GM19372 (cell line): Measurements from ENCODE around the gene CDCA4.

Experiments
- ATAC-seq: cut with Tn5 transposase; IDR thresholded peaks from one replicate; pipeline ENCODE4 v1.9.1; 2021; ENCODE audit warnings: mild to moderate bottlenecking, low read depth, moderate library complexity; ENCODE audit not compliant: unreplicated experiment

CDCA4 gene

DNA sequence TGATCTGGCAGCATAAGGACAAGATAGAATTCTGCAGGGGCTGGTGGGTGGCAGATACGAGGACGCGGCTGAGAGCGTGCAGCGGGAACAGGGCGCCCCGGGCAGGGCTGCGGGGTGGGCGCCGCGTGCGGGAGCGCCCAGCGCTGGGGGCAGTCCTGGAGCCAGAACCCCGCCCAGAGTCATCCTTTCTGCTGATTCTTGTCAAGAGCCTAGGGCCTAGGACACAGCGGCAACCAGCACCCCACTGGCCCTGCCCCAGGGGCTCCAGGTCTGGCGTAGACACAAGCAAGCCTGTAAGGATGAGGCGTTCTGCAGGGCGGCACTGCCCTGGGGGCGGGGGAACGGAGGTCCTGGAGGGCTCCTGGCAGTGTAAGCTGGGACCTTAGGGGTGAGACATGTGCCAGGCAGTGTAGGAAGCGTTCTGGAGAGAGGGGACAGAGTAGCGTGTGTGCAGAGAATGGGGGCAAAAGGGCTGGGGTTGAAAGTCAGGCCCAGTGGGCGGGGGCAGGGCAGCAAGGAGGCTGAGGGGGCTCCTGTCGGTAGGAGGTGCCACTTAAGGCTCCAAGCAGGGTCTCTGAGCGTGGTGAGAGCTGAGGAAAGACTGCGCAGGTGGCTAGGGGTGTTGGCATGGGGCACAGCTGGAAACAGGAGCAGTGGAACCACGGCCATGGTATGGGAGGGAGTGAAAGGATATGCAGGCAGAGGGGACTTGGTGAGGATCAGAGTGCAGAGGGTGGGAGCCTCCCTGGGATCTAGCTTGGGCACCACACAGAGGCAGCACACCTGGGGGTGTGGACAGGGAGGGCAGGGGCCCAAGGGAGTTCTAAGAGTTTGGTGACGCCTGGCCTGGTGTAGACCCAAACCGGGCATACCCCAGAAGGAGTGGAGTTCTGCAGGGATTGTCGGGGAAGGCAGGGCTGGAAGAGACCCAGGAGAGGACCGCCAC is 41.9 kb downstream of the CDCA4 start:
- ATAC-seq: no peak

GRCh38 chr14:104977681-104978653 is 42.9 kb downstream of the CDCA4 start, which contains the start of gene AHNAK2:
TSS of gene AHNAK2 (minus strand) at chr14:104978374. CDS start at chr14:104978237, 137 bp downstream.
- no peak for ATAC-seq

- ATAC-seq: no peak
Observed at GRCh38 chr14:104977008-104977680, 43.7 kb downstream of the CDCA4 start.

DNA sequence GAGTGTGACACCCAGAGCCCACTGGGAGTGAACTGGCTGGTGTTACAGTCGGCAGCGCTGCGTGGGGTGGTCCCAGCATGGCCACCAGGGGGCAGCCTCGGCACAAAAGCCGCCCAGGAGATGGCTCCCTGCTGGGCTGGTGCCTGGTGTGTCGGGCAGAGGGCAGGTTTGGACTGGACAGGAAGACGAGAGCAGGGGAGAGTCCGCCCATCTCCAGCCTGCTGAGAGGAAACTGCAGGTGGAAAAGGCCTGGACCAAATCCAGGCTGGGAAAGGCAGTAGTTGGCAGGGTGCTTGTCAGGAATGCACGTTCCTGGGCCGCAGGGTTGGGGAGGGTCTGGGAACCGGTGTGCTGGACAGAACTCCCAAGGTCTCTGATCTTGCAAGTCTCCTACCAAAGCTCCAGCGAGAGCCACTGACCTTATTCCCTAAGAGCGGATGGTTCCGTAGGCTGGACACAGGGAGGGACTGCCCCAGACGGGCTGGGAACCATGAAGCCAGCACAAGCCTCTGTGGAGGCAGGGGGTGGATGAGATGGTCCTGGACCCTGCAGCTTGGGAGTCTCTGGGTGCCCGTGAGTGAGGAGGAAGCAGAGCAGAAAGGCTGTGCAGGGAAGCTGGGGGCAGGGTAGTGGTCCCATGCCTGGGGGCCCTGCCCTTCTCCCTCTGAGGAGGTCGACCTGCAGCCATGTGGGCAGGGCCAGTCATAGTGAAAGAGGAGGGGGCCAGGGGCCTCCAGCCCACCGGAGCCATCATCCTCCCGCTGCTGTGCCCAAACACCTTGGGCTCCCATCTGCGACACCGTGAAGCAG is 44.5 kb downstream of the CDCA4 start:
- peak; percentile 69 for ATAC-seq

GRCh38 chr14:104975481-104976197 is 45.2 kb downstream of the CDCA4 start:
- no peak for ATAC-seq

- ATAC-seq: no peak
Observed at GRCh38 chr14:104974665-104975390, 46.1 kb downstream of the CDCA4 start.

- ATAC-seq: no peak
Observed at GRCh38 chr14:104974146-104974541, 46.7 kb downstream of the CDCA4 start.

- no peak for ATAC-seq
Observed at GRCh38 chr14:104973385-104974145, 47.3 kb downstream of the CDCA4 start.

DNA sequence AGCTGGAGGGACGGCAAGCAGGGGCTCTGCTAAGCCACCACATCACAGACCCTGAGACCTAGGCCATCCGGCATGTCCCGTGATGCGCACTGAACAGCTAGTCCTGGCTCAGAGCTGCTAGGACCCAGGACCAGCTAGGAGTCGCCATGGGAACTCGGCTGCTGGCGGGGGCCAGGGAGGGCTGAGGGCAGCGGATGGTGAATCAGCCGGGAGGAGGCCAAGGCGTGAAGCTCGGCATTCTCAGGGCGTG is 47.8 kb downstream of the CDCA4 start:
- no peak for ATAC-seq

DNA sequence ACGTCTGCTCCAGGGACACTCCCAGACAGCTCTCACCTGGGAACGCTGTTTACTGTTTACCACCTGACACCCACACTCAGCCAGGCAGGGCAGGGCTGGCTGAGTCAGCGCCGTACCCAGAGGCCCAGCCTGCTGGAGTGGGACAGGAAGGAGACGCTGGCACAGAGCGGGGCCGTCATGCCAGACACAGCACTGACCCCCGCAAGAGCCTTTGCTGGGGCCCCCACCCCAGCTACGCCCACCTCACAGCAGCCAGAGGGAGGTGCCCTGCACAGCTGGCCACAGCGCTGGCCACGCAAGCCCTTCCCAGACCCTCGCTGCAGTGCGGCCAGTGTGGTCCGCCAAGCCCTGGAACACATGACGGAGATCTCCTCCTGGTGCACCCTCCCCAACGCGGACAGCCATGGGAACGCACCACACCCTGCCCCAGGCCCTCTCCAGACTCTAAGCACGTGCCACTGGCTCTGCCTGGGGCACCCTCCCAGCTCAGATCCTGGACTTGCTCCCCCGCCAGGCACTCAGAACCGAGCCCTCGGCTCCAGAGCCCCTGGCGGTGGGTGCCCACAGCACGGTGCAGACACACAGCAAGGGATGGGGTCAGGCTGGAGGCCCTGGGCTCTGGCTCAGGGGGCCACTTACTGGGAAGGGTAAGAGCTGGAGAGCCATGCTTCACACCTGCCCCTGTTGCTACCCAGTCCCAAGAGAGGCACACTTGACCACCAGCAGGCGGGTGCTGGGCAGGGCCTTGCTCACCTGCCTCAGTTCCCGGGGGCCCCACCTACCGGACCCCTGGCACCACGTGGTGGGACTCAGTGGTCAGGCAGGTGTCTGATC is 48.4 kb downstream of the CDCA4 start:
- ATAC-seq: no peak

- no peak for ATAC-seq
Observed at GRCh38 chr14:104971447-104972240, 49.2 kb downstream of the CDCA4 start.

- no peak for ATAC-seq
Observed at GRCh38 chr14:104970231-104971068, 50.4 kb downstream of the CDCA4 start.

DNA sequence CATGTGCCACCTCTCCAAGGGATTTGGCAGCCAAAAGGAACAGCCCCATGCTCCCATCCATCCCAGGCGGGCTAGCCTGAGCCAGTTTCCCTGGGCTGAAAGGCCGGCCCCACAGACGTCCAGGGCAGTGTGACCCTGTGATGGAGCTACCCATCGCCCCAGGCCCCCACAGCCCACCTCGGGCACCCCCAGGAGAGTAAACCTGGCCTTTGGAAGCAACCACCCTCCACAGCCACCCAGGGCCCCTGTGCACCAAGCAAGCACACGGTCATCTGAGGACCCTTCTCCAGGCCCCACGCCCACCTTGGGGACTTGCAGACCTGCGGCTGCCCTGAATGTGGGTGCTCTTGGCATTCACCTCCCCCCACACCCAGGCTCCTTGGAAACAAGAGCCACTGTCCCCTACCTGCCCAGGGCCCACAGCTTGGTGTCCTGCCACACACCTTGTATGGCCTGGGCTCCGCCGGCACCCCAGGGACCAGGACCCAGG is 51.1 kb downstream of the CDCA4 start:
- no peak for ATAC-seq

- ATAC-seq: no peak
Observed at GRCh38 chr14:104968541-104969401, 52.1 kb downstream of the CDCA4 start.
